GM21576 (cell line): ENCODE measurements around the gene GOLPH3.
"Not testable (repeated sequence)": the region's sequence is repeated elsewhere in the genome, so short reads cannot be mapped to it uniquely, and the experiment has no call there.

Experiments used
- ATAC-seq: cut with Tn5 transposase; IDR thresholded peaks from one replicate; pipeline ENCODE4 v1.9.1; 2021; ENCODE audit warnings: mild to moderate bottlenecking, moderate library complexity; ENCODE audit not compliant: unreplicated experiment

GOLPH3 gene

DNA sequence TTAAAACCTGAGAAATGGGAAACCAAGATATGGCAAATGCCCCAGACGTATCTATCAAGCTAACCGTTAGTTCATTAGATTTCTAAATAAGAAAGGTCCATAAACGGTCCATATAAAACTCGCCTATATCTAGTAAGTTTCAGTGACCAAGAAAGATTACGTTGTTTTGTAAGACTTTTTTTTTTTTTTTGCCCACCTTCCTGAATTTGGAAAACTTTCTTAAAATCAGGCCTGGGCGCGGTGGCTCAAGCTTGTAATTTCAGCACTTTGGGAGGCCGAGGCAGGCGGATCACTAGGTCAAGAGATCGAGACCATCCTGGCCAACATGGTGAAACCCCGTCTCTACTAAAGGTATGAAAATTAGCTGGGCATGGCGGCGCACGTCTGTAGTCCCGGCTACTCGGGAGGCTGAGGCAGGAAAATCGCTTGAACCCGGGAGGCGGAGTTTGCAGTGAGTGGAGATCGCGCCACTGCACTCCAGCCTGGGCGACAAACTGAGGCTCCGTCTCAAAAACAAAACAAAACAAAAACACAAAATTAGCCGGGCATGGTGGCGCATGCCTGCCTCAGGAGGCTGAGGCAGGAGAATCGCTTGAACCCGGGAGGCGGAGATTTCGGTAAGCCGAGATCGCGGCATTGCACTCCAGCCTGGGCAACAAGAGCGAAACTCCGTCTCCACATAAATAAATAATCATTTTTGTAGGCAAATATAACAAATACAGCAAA is 1.8 kb downstream of the GOLPH3 start:
- ATAC-seq = not testable (repeated sequence)

DNA sequence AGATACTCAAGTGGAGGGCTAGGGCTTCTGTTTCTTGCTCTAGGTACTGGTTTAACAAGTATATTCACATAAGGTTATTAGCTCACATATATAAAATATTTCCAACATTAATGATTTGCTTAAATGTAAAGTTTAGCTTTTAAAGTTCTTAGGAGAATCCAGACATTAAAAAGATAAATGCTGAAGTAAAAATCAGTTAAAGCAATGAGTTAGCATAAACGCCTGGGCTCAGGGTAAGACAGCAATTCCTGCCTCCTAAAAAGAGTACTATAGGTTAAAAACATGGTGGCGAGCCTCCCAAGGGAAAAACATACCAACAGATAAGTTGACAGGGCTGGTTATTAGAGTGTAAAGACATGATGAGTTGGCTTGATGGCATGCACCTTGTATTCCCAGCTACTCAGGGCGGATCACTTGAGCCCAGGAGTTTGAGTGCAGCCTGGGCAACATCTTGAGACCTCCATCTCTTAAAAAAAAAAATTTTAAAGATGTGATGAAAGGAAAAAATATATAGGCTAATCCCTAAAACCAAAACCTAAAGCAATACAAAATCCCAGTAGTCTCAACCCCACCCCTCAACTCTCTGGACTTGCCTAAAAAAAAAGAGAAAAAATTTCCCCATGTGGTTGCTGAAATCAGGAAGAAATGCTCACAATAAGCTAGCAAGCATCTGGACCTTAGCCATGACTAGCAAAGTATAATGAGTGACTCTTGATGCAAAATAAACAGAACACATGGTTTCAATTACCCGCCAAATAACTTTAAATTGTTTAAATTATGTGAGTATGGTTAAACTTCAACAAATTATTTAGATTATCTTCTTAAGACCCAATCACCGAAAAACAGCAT is 3.6 kb downstream of the GOLPH3 start:
- no peak for ATAC-seq

DNA sequence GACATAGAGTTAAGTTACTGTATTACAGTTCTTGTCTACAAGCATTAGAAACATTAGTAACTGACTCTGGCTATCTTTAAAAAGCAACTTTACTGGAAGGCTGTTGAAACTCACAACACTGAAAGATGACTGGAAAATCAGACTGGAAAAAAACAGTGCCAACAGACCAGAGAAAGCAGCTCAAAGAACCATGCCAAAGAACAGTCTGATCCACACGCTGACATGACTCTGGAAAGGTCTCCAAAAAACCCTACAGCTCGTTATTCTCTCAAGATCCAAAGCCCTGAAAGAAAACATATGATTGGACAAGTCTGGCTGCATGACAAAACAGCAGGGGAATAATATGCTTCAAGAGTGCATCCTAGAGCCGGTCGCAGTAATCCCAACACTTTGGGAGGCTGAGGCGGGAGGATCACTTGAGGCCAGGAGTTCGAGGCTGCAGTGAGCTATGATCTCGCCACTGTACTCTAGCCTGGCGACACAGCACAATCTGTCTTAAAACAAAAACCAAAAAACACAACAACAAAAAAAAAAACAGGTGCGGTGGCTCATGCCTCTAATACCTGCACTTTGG is 5.6 kb downstream of the GOLPH3 start:
- no peak for ATAC-seq

DNA sequence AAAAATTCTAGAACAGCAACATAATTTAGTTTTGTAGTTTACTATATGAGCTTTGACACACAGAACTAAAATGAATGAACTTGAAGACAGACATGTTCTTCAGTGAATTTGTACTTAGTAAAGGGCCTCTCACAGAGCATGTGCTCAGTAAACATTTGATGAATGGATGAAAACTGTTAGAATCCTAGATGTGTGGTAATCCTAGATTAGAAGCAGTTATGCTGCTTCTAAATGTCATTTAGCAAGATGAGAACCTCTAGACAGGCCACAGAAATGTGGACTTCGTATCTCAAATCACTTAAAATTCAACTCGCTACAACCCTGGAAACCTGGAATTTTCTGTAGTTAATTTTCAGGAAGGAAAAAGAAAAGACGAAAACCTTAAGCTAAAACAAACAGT is 8.5 kb downstream of the GOLPH3 start:
- ATAC-seq = no peak

DNA sequence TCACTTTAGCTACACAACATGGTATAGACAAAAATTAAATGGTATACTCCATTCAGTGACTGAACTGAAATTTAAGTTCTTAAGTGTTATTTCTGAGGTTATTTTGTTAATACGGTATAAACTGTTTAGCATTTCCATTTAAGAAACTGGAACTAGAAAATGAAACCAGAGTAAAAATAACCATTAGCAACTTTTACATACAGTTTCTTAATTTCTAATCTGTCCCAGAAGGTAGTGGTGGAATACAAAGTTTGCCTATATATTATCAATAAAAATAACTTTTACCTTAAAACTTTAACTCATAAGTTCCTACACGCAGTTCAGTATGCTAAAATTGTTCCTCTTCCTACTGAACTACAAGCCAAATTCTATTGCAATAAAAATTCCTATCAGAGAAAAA is 10.3 kb downstream of the GOLPH3 start:
- peak; percentile 45 for ATAC-seq

DNA sequence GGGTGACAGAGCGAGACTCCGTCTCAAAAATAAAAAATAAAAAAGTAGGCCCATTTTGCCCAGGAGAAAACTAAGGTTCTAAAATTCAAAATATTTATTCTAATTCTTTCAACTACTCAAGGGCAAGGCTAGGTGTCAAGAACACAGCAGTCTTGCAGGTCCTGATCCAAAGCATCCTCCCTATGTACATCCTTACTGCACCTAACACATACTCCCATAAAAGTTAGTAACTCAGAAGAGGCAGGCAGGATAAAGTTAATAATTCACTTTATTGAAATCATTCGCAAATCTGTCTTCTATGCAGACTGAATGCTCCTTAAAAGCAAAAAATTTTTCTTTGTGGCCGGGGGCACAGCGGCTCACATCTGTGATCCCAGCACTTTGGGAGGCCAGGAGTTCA is 11.1 kb downstream of the GOLPH3 start:
- no peak for ATAC-seq

DNA sequence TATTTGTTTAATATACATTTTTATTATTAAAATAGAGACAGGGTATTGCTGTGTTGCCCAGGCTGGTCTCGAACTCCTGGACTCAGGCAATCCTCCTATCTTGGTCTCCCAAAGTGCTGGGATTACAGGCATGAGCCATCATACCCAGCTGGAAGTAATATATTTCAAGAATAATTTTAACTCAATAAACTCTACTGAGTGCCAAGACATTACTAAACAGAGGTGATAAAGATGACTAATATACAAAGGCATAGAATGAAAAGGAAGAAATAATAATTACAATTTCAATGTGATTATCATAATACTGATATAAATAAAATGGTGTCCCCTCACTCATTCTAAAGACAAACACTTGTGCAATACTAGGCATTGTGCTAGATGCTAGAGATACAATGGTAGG is 13.9 kb downstream of the GOLPH3 start:
- no peak for ATAC-seq

DNA sequence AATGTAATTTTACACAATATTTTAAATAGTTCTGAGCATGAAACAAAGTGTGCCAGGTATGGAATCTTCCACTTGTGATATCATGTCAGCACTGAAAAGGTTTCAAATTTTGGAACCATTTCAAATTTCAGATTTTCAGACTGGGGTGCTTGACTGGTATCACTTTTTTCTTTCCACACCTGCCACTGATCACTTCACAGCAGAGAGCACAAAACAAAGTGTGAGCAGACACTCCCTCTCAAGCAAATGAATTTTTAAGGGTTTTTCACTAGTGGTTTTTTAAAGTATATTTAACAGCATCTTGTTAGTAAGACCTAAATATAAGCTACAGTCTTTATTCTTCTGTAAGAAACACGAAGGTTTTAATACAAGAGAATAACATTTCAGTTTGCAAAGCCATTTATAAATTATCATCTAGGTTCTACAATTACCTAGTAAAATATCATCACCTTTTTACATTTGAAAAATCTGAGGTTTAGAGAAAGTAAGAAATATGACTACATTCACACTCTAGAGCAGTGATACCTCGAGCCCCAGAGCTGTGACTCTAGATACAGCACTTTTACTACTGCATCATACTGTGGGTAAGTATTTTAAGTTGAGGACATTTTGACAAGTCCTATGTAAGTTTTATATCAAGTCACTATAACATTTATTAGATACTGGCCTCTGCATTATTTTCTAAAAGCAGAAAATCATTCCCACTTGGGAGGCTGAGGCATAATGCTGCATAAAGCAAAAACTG is 14.6 kb downstream of the GOLPH3 start:
- no peak for ATAC-seq

DNA sequence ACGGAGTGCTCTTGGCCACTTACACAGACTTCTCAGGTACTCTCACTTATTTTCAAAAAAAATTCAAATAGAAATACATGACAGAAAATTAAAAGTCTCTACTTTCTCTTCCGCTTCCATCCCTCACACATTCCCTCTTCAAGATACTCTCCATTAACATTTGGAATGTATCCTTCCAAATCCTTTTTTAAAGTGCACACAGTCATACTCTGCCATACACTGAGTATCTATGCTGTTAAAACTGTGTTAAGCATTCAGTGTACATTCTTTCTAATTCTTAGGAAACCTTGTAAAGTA is 15.5 kb downstream of the GOLPH3 start:
- ATAC-seq = no peak

DNA sequence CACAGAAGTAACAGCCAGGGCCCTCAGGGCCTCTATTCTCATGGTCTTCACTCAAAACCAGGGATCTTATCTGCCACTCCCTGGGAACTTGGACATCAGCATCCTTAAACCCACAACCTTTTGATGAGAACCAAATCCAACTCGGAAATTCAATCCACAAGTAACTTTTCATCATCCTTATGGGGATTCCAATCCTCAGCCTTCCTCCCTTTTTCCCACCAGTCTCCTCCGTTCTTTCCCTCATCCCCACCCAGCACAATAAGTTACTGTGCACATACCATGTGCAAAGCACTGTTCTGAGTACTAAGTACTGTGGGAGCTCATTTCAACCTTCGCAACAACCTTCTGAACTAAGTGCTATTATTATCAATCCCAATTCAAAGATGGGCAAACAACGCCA is 17.0 kb downstream of the GOLPH3 start:
- ATAC-seq = no peak

DNA sequence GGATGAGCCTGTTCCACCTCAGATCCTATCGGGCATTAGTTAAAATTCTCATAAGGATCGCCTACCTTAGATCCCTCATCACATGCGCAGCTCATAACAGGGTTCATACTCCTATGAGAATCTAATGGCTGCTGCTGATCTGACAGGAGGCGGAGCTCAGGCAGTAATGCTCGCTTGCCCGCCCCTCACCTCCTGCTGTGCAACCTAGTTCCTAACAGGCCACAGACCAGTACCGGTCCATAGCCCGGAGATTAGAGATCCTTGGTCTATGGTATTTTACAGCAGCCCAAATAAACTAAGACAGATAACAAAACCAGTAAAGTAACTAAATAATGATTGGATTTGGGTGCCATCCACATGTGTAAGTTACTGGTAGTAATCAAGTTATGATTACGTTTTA is 17.5 kb downstream of the GOLPH3 start:
- ATAC-seq = no peak

DNA sequence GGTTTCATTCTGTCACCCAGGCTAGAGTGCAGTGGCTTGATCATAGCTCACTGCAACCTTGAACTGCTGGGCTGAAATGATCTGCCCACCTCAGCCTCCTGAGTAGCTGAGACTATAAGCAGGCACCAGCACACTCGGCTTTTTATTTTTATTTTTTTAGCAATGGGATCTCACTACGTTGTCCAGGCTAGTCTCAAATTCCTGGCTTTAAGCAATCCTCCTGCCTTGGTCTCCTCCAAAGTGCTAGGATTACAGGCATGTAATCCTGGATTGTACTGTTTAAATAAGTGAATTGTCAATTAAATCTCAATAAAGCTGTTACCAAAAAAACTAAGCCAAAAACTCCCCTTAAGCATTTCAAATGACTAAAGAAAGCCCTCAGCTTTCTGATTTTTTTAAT is 18.9 kb downstream of the GOLPH3 start:
- no peak for ATAC-seq

DNA sequence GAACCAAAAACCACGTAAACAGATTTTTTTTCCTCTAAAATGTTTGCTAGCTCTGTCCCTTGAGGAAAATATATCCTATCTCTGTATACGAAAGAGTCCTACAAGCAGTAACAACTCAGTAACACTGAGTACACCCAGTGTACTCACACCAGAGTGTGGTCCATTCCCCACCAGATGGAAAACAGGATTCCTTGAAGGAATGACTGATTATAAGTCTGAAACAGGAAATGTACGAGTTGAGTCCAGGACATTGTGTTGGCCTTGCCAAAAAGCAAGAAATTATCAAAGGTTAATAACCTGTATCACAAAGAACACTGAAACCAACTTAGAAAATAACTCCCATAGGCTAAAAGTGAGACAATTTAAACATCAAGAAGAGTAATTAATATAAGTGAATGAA is 20.4 kb downstream of the GOLPH3 start:
- no peak for ATAC-seq

DNA sequence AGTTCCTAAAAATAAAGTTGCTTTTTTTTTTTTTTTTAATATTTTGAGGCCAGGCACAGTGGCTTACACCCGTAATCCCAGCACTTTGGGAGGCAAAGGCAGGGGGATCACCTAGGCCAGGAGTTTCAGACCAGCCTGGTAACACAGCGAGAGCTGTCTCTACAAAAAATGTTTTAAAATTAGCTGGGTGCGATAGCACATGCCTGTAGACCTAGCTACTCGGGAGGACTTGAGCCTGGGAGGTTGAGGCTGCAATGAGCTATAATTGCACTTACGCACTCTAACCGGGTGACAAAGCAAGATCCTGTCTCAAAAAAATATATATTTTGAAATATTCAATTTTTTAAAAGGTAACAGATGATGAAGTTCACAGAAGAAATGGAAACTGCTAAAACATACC is 22.9 kb downstream of the GOLPH3 start:
- ATAC-seq = no peak

DNA sequence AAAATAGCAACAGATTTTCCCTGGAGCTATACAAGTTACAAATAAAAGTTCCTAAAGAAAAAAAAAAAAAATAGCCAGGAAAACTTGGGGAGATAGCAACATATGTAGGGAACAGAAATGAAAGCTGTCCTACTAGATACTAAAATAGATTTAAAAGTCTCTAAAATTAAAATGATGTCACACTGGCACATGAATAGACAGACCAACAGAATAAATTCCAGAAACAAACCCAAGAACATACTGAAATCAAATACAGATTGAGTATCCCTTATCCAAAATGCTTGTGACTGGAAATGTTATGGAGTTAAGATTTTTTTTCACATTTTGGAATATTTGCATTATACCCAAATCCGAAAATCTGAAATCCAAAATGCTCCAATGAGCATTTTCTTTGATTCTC is 23.8 kb downstream of the GOLPH3 start:
- ATAC-seq = no peak

DNA sequence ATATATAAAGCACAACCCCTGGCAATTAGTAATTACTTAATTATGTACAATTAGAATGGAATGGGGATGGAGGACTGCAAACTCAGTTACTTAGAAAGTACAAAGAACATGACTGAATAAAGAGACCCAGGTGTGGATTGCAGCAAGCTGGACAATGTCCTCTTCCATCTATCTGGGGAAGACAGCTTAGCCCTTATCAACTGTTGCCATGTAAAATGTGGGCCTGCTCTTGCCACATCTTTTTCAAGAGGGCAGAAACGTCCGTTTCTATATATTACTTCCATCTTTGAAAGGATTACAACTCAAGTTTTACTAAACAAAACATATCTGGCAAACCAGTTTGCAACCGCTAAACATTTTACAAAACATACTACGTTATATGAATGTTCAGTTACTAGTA is 26.2 kb downstream of the GOLPH3 start:
- ATAC-seq = no peak

DNA sequence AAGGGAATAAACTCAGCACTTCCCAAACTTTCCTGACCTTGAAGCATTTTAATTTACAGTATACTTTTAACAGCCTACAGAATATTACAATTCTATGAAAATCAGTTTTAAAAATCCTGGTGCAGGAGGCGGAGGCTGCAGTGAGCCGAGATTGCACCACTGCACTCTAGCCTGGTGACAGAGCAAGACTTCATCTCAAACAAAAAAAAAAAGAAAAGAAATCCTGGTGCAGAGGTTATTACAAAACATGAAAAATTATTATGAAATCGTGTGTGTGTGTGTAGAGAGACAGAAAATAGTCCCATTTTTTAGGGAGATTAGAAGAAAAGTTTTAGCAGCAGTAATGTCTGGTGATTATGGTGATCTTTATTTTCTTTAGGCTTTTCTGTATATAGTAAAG is 26.9 kb downstream of the GOLPH3 start:
- ATAC-seq = no peak

DNA sequence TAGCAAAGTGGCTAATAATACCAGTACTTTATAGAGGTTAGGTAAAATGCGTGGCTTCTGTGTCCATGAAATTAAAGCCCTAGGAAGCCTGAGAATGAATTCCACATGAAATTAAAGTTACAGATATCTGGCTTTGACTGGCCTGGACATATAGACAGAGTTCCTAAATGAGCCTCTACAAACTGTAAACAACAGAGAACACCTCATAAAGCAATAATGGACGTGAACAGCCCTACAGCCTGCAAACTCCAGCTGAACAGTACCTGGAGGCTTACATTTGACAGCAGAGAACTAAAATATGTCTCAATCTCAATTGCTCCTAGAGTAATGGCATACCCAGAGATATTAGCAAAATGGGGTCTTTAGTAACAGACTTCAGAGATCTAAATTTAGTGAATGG is 28.7 kb downstream of the GOLPH3 start:
- no peak for ATAC-seq

DNA sequence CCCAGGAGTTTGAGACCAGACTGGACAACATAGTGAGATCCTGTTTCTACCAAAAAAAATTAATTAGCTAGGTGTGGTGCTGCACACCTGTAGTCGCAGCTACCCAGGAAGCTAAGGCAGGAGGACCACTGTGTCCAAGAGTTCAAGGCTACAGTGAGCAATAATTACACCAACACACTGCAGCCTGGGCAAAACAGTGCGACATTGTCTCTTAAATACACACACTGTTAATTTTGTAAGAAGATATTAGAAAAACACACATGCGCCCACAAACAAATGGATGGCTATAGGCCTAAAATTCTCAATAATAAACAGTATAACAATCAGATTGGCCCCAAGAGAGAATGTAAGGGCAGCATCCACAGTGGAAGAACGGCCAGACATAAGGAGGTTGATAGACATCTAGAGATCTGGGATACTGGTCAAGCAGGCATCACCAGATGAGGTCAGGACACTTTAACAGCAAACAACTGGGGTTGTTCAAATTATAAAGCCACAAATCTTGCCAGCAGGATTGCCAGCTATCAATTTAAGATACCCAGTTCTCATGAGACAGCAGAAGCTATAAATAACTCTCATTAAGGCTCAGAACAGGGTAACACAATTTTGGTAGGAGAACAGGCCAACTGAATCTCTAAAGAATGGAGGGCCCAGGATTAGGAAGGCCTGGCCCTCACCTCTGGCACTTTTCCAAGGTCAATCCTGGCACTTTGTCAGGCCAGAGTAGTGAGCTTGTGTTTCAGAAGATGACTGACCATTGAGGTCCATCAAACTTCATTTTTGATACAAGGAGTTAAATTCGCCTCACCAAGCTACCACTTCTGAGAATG is 29.5 kb downstream of the GOLPH3 start:
- ATAC-seq = no peak

DNA sequence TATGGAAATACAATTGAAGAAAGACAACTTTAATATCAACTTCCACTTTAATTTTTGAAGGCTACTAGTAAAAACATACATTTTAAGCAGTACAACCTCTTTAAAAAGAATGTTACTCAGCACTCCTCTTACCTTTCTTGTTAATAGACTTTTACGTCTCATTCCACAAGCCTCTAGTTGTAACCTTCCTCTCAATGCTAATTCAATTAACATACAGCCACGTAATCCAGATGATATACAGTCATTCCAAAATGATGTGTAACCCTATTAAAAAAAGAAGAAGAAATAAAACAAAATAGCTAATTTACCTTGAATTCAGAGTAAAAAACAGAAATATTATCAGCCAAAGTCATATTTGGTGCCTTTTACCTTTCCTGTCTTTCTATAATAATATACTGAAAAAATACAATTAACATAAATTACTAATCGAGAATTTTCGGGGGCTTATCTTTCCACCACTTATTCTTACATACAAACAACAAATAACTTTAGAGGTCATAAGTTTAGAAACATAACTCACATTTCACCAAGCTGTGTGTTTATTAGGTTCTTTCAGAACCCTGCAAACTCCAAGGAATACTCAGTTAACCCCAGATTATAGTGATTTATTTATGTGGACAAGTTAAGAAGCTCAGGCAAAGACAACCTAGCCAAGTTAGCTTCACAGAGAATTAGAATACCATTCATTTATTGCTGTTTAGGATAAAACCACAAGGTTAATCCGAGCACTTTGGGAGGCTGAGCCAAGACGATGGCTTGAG is 30.3 kb downstream of the GOLPH3 start:
- no peak for ATAC-seq
